Body of pancreas (tissue), 4 donors: Measurements from ENCODE around the gene PTPN14. TPM values are rescaled to one million over a fixed set of nuclear protein-coding genes. Genes with fewer than 3 reads are reported as not detected.

Experiments
- ATAC-seq: fragments of 150-250 bp; one replicate; pipeline ENCODE4 v1.9.1; 2016
- DNase-seq, 4 donors: peaks; one replicate each; pipeline ENCODE4 v3.0.0-alpha.2; 2019
- H3K27ac ChIP-seq, 4 donors: fragments of 200-600 bp; sonication (generic); 1 replicate in 3 of 4; 2 replicates in 1 of 4; pipeline versions ENCODE4 v1.5.1 to v1.6.1; 2016 to 2019; ENCODE audit warnings: mild to moderate bottlenecking in 1 of 4, mixed read lengths in 1 of 4, moderate library complexity in 1 of 4
- H3K27me3 ChIP-seq, 2 donors: fragments of 200-600 bp; sonication (generic); one replicate each; pipeline ENCODE4 v1.6.0; 2016; ENCODE audit warnings: mild to moderate bottlenecking in 1 of 2
- H3K36me3 ChIP-seq, 2 donors: fragments of 200-600 bp; sonication (generic); replicated peaks in 1 of 2; 2 replicates each; pipeline ENCODE4 v1.5.1; 2016; ENCODE audit warnings: low read depth in 2 of 2; ENCODE audit not compliant: insufficient read depth in 1 of 2
- H3K4me1 ChIP-seq: fragments of 200-600 bp; sonication (generic); one replicate; pipeline ENCODE4 v1.6.0; 2016
- H3K4me3 ChIP-seq, 2 donors: fragments of 200-600 bp; sonication (generic); 1 replicate in 1 of 2; 2 replicates in 1 of 2; pipeline ENCODE4 v1.5.1; 2016 to 2019
- H3K9me3 ChIP-seq, 3 donors: fragments of 200-600 bp; sonication (generic); 1 replicate in 2 of 3; 2 replicates in 1 of 3; pipeline ENCODE4 v1.5.1; 2016
- CTCF ChIP-seq, 7 experiments: fragments of 450-650 bp in 4 of 7; fragments of 200-600 bp in 3 of 7; sonication (generic) in 3 of 7; IDR thresholded peaks; one replicate each; pipeline ENCODE4 v1.5.1; 2016 to 2019; ENCODE audit warnings: antibody characterized with exemption in 7 of 7
- POLR2A ChIP-seq, 3 donors: fragments of 450-650 bp; IDR thresholded peaks; one replicate each; pipeline ENCODE4 v1.6.1; 2016; ENCODE audit warnings: antibody characterized with exemption in 3 of 3, mild to moderate bottlenecking in 2 of 3
- WGBS, 2 donors: methylation state at CpG; one replicate each; pipeline ENCODE4 v1.1.5; 2017; 5-methylcytosine and 5-hydroxymethylcytosine counted together
- intact Hi-C: fragments of 100-400 bp; cut with DNase I; formaldehyde crosslinking; loops from one replicate; pipeline ENCODE4 v1.15.1; 2023
- total RNA-seq, 2 donors: library from RNA; depleted of rRNA; stranded (reverse); fragments of >200 nt; gene quantifications; one replicate each; pipeline ENCODE4 v1.1.0, GENCODE V29; 2016

Gene PTPN14
- total RNA-seq, 2 donors from 2014 or later, result 10.5 to 18.7 TPM

- no peaks in the 10 kb centered on the region for H3K36me3 ChIP-seq
- intact Hi-C loops, result no loop called here
- H3K9me3 ChIP-seq, result no peaks in the 10 kb centered on the region
- peak overlapping the region in 3 of 4 donors; percentile 8 to 78 (median 24) for H3K27ac ChIP-seq
- no peak overlapping the region for H3K4me3 ChIP-seq
- peaks cover 12% of the 10 kb centered on the region for H3K4me1 ChIP-seq
- 79 to 90% methylated on average over 3 of the region's 3 CpGs for WGBS, 2 donors
- H3K27me3 ChIP-seq, result no peaks in the 10 kb centered on the region
- no peak for DNase-seq
- no peak for ATAC-seq
- TF ChIP-seq POLR2A (IDR thresholded peaks at IDR 0.05) (no peak), CTCF (IDR thresholded peaks at IDR 0.05) (no peak)
These were observed 95.9 kb downstream of the PTPN14 start for GRCh38 chr1:214455479-214455878.

DNA sequence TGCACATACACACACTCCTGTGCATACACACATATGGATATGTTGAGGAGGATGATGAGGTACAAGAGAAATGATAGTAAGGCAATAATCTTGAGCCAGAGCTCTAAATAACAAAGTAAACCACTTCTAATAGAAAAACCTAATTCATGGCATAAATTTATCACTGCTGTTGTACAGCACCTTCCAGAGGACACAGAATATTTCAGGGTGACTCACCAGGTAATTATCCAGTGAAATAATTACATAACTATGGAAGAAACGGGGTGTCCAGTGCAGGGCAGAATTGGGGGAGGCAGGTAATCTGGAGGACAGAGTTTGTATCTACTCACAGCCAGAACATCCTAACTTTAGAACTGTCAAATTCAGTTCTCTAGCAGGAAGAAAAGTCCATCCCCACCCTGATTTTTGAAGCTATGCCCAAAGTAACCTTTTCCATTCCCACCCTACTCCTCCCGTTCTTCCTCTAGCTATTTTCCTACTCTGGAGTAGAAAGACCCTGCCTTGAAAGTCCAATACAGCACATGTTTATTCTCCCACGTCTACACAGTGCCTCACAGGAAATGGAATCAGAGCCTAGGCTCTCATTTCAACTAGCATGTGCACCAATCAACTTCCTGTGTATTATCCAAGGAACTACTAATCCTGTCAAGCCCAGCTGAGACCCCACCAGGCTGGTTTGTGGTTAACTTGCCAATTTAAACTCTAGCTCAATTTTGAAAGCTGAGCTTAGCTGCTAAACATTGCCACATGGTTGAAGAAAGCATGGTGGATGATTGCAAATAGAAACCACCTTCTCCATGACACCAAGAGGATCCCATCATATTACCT lies 96.6 kb downstream of the PTPN14 start:
- no peak overlapping the region for H3K4me3 ChIP-seq
- H3K36me3 ChIP-seq, result no peaks in the 10 kb centered on the region
- no peaks in the 10 kb centered on the region for H3K9me3 ChIP-seq
- TF ChIP-seq POLR2A (IDR thresholded peaks at IDR 0.05), result no peak
- TF ChIP-seq CTCF (IDR thresholded peaks at IDR 0.05), result no peak
- ATAC-seq, result peak; percentile 71
- intact Hi-C loops, result no loop called here
- H3K4me1 ChIP-seq, result peaks cover 12% of the 10 kb centered on the region
- 27 to 37% methylated on average over 3 of the region's 3 CpGs for WGBS, 2 donors
- H3K27ac ChIP-seq, result peak overlapping the region in 3 of 4 donors; percentile 8 to 78 (median 24)
- no peaks in the 10 kb centered on the region for H3K27me3 ChIP-seq
- DNase-seq, result peak in 3 of 4 donors; percentile 20 to 73 (median 47)

GRCh38 chr1:214453109-214453722 lies 98.2 kb downstream of the PTPN14 start:
- TF ChIP-seq CTCF (IDR thresholded peaks at IDR 0.05), result no peak
- TF ChIP-seq POLR2A (IDR thresholded peaks at IDR 0.05), result no peak
- Histone ChIP-seq H3K36me3 (no peaks in the 10 kb centered on the region), H3K27me3 (no peaks in the 10 kb centered on the region), H3K4me3 (no peak overlapping the region), H3K27ac (no peak overlapping the region), H3K4me1 (peaks cover 15% of the 10 kb centered on the region), H3K9me3 (no peaks in the 10 kb centered on the region)
- ATAC-seq (no peak), DNase-seq (no peak)
- 91 to 98% methylated on average over 3 of the region's 3 CpGs for WGBS, 2 donors
- intact Hi-C loops, result no loop called here

GRCh38 chr1:214452152-214452784 lies 99.1 kb downstream of the PTPN14 start:
- intact Hi-C loops, result no loop called here

More at GRCh38 chr1:214452152-214452784, 99.1 kb downstream of the PTPN14 start:
- TF ChIP-seq POLR2A (IDR thresholded peaks at IDR 0.05), result no peak
- no peak for TF ChIP-seq CTCF (IDR thresholded peaks at IDR 0.05)
- Histone ChIP-seq H3K27ac (no peak overlapping the region), H3K4me3 (no peak overlapping the region), H3K27me3 (no peaks in the 10 kb centered on the region), H3K36me3 (no peaks in the 10 kb centered on the region), H3K4me1 (peaks cover 15% of the 10 kb centered on the region), H3K9me3 (no peaks in the 10 kb centered on the region)
- DNase-seq (no peak), ATAC-seq (no peak)
- 90 to 92% methylated on average over 10 of the region's 10 CpGs for WGBS, 2 donors
